CD4-positive, CD25-positive, alpha-beta regulatory T cell (primary cell): ENCODE results near the gene HCN2. TPM values are rescaled to one million over a fixed set of nuclear protein-coding genes. Genes with fewer than 3 reads are reported as not detected.
"Not testable (repeated sequence)": the region's sequence is repeated elsewhere in the genome, so short reads cannot be mapped to it uniquely, and the experiment has no call there.

Source experiments
- ATAC-seq, 2 donors: fragments of 150-1000 bp; cut with Tn5 transposase; one replicate each; pipeline ENCODE4 v1.10.0; 2021; ENCODE audit warnings: low read depth in 2 of 2, moderate number of reproducible peaks in 2 of 2, moderate library complexity in 1 of 2
- DNase-seq, 3 donors: peaks; one replicate each; pipeline versions ENCODE4 v3.0.0 to v3.0.0-alpha.2; 2012 to 2022; ENCODE audit warnings: mixed read lengths in 1 of 3
- H3K27ac ChIP-seq: one replicate; pipeline ENCODE4 v1.7.0; 2013; ENCODE audit warnings: mild to moderate bottlenecking, low read length; ENCODE audit not compliant: insufficient read depth, poor library complexity, severe bottlenecking
- H3K27me3 ChIP-seq: one replicate; pipeline ENCODE4 v1.7.0; 2013; ENCODE audit warnings: low read length; ENCODE audit not compliant: control insufficient read depth, insufficient read depth
- H3K36me3 ChIP-seq: one replicate; pipeline ENCODE4 v1.7.0; 2013; ENCODE audit warnings: mild to moderate bottlenecking, low read length, moderate library complexity; ENCODE audit not compliant: control insufficient read depth, insufficient read depth
- H3K4me1 ChIP-seq: 2 replicates; pipeline ENCODE4 v1.7.0; 2013; ENCODE audit warnings: mild to moderate bottlenecking, low read length; ENCODE audit not compliant: insufficient read depth, control insufficient read depth, poor library complexity, severe bottlenecking
- H3K4me3 ChIP-seq: one replicate; pipeline ENCODE4 v1.7.0; 2013; ENCODE audit warnings: low read depth, mild to moderate bottlenecking, low read length, moderate library complexity
- H3K9me3 ChIP-seq, 2 experiments: 1 replicate in 1 of 2; 2 replicates in 1 of 2; pipeline ENCODE4 v1.7.0; 2013; ENCODE audit warnings: low read length in 2 of 2, mild to moderate bottlenecking in 1 of 2, moderate library complexity in 1 of 2; ENCODE audit not compliant: control insufficient read depth in 2 of 2
- H3K27ac Mint-ChIP-seq, 3 donors: one replicate each; pipeline ENCODE4 v1.8.0; 2020 to 2022; ENCODE audit warnings: mild to moderate bottlenecking in 3 of 3, mixed read lengths in 3 of 3, moderate library complexity in 2 of 3
- H3K27me3 Mint-ChIP-seq: one replicate; pipeline ENCODE4 v1.8.0; 2022; ENCODE audit warnings: mild to moderate bottlenecking, mixed read lengths
- H3K36me3 Mint-ChIP-seq: one replicate; pipeline ENCODE4 v1.8.0; 2020; ENCODE audit warnings: mixed read lengths
- H3K4me1 Mint-ChIP-seq, 4 donors: one replicate each; pipeline ENCODE4 v1.8.0; 2020 to 2022; ENCODE audit warnings: mixed read lengths in 4 of 4, mild to moderate bottlenecking in 1 of 4
- H3K4me3 Mint-ChIP-seq, 4 donors: one replicate each; pipeline ENCODE4 v1.8.0; 2020 to 2022; ENCODE audit warnings: mild to moderate bottlenecking in 4 of 4, mixed read lengths in 4 of 4, moderate library complexity in 3 of 4
- H3K9me3 Mint-ChIP-seq, 7 donors: one replicate each; pipeline ENCODE4 v1.8.0; 2020 to 2022; ENCODE audit warnings: mixed read lengths in 7 of 7, mild to moderate bottlenecking in 3 of 7, moderate library complexity in 2 of 7
- polyA plus RNA-seq, 4 donors: library from polyadenylated mRNA; unstranded; fragments of 300-500 nt; fragmentation: Illumina TruSeq; gene quantifications; one replicate each; pipeline ENCODE4 v1.2.3, GENCODE V29; 2021
- total RNA-seq: library from RNA; stranded (reverse); gene quantifications from one replicate; pipeline ENCODE4 v1.2.3, GENCODE V29; 2022

Gene HCN2
- total and polyA plus RNA-seq, 5 donors from 2014 or later = 1.2 TPM; not detected in 4

GRCh38 chr19:597406-598315 lies 8.0 kb downstream of the HCN2 start:
- H3K27me3 ChIP-seq = no peaks in the 10 kb centered on the region
- H3K9me3 ChIP-seq = no peaks in the 10 kb centered on the region
- no peaks in the 10 kb centered on the region for H3K4me1 ChIP-seq
- DNase-seq = no peak
- H3K36me3 ChIP-seq = no peaks in the 10 kb centered on the region
- no peak overlapping the region for H3K4me3 ChIP-seq
- no peak overlapping the region for H3K27ac ChIP-seq
- Mint-ChIP-seq H3K9me3 (peaks cover 0 to 1% (median 0%) of the 10 kb centered on the region in 7 donors), H3K36me3 (no peaks in the 10 kb centered on the region), H3K27ac (no peak overlapping the region), H3K4me1 (no peaks in the 10 kb centered on the region), H3K4me3 (no peak overlapping the region), H3K27me3 (peaks cover 7% of the 10 kb centered on the region)
- no peak for ATAC-seq

GRCh38 chr19:601310-601709 lies 11.6 kb downstream of the HCN2 start:
- H3K4me1 Mint-ChIP-seq = no peaks in the 10 kb centered on the region

GRCh38 chr19:601790-602189 lies 12.1 kb downstream of the HCN2 start:
- DNase-seq = no peak
- ATAC-seq = no peak
- H3K27ac ChIP-seq = no peak overlapping the region
- no peaks in the 10 kb centered on the region for H3K9me3 ChIP-seq
- Mint-ChIP-seq H3K27ac (no peak overlapping the region), H3K9me3 (peaks cover 0 to 1% (median 0%) of the 10 kb centered on the region in 7 donors), H3K36me3 (no peaks in the 10 kb centered on the region), H3K4me3 (no peak overlapping the region), H3K27me3 (no peaks in the 10 kb centered on the region), H3K4me1 (no peaks in the 10 kb centered on the region)
- H3K27me3 ChIP-seq = no peaks in the 10 kb centered on the region
- H3K36me3 ChIP-seq = no peaks in the 10 kb centered on the region
- H3K4me1 ChIP-seq = no peaks in the 10 kb centered on the region
- H3K4me3 ChIP-seq = no peak overlapping the region

More at GRCh38 chr19:601310-601709, 11.6 kb downstream of the HCN2 start:
- no peak for ATAC-seq
- no peaks in the 10 kb centered on the region for H3K36me3 Mint-ChIP-seq
- Histone ChIP-seq H3K9me3 (no peaks in the 10 kb centered on the region), H3K4me1 (no peaks in the 10 kb centered on the region), H3K27me3 (no peaks in the 10 kb centered on the region), H3K27ac (no peak overlapping the region), H3K4me3 (no peak overlapping the region), H3K36me3 (no peaks in the 10 kb centered on the region)
- no peaks in the 10 kb centered on the region for H3K27me3 Mint-ChIP-seq
- H3K9me3 Mint-ChIP-seq = peaks cover 0 to 1% (median 0%) of the 10 kb centered on the region in 7 donors
- H3K4me3 Mint-ChIP-seq = no peak overlapping the region
- no peak overlapping the region for H3K27ac Mint-ChIP-seq
- DNase-seq = no peak

GRCh38 chr19:602391-603301 lies 13.0 kb downstream of the HCN2 start:
- Mint-ChIP-seq H3K27ac (no peak overlapping the region), H3K4me1 (no peaks in the 10 kb centered on the region), H3K9me3 (peaks cover 0 to 1% (median 0%) of the 10 kb centered on the region in 7 donors), H3K4me3 (no peak overlapping the region), H3K27me3 (no peaks in the 10 kb centered on the region), H3K36me3 (no peaks in the 10 kb centered on the region)
- Histone ChIP-seq H3K36me3 (no peaks in the 10 kb centered on the region), H3K9me3 (no peaks in the 10 kb centered on the region), H3K4me3 (no peak overlapping the region), H3K27ac (no peak overlapping the region), H3K27me3 (no peaks in the 10 kb centered on the region), H3K4me1 (no peaks in the 10 kb centered on the region)
- ATAC-seq = no peak
- no peak for DNase-seq

GRCh38 chr19:603302-603639 lies 13.6 kb downstream of the HCN2 start:
- not testable (repeated sequence) for H3K4me1 ChIP-seq, H3K27me3 ChIP-seq, H3K36me3 Mint-ChIP-seq, ATAC-seq, H3K4me1 Mint-ChIP-seq, H3K4me3 ChIP-seq, H3K27ac Mint-ChIP-seq, H3K36me3 ChIP-seq, H3K4me3 Mint-ChIP-seq, H3K27me3 Mint-ChIP-seq, H3K9me3 Mint-ChIP-seq, DNase-seq, H3K9me3 ChIP-seq, H3K27ac ChIP-seq

GRCh38 chr19:603779-604178 lies 14.1 kb downstream of the HCN2 start:
- ATAC-seq = peak; percentile 31 to 42
- not testable (repeated sequence) for H3K4me1 Mint-ChIP-seq, H3K4me1 ChIP-seq, H3K9me3 ChIP-seq, H3K27ac Mint-ChIP-seq, H3K27ac ChIP-seq, H3K4me3 ChIP-seq, H3K27me3 Mint-ChIP-seq, H3K36me3 Mint-ChIP-seq, H3K27me3 ChIP-seq, DNase-seq, H3K36me3 ChIP-seq, H3K4me3 Mint-ChIP-seq, H3K9me3 Mint-ChIP-seq

GRCh38 chr19:604355-604754 lies 14.7 kb downstream of the HCN2 start:
- peak in 1 of 2 donors; percentile 41 for ATAC-seq
- no peaks in the 10 kb centered on the region for H3K27me3 ChIP-seq
- H3K4me1 ChIP-seq = peaks cover 6% of the 10 kb centered on the region
- no peaks in the 10 kb centered on the region for H3K9me3 ChIP-seq
- Mint-ChIP-seq H3K9me3 (peaks cover 0 to 1% (median 0%) of the 10 kb centered on the region in 7 donors), H3K36me3 (no peaks in the 10 kb centered on the region), H3K4me3 (no peak overlapping the region), H3K27ac (no peak overlapping the region), H3K27me3 (no peaks in the 10 kb centered on the region), H3K4me1 (no peaks in the 10 kb centered on the region)
- H3K36me3 ChIP-seq = no peaks in the 10 kb centered on the region
- DNase-seq = peak in 2 of 3 donors; percentile 22 to 29
- no peak overlapping the region for H3K4me3 ChIP-seq
- no peak overlapping the region for H3K27ac ChIP-seq
